NCI-H526 (cell line): ENCODE data around the gene FBXO21.
"Not testable (repeated sequence)": the region's sequence is repeated elsewhere in the genome, so short reads cannot be mapped to it uniquely, and the experiment has no call there.

Experiments
- DNase-seq, 2 experiments: peaks; one replicate each; lab custom pipeline; 2025; lab: John Stamatoyannopoulos, UW

Gene FBXO21

GRCh38 chr12:117104003-117104402, 86.3 kb downstream of the FBXO21 start:
- not testable (repeated sequence) for DNase-seq

- DNase-seq = no peak
These were observed 87.5 kb downstream of the FBXO21 start for GRCh38 chr12:117102800-117103181.

- DNase-seq = no peak
These were observed 88.1 kb downstream of the FBXO21 start for GRCh38 chr12:117101953-117102799.

- peak in 1 of 2 experiments; percentile 29 for DNase-seq
These were observed 89.2 kb downstream of the FBXO21 start for GRCh38 chr12:117100851-117101673.

- DNase-seq = no peak
These were observed 90.0 kb downstream of the FBXO21 start for GRCh38 chr12:117100251-117100650.

GRCh38 chr12:117098361-117099217, 91.7 kb downstream of the FBXO21 start:
- DNase-seq = peak in 1 of 2 experiments; percentile 34

GRCh38 chr12:117098024-117098360, 92.3 kb downstream of the FBXO21 start:
- DNase-seq = no peak

- peak in 1 of 2 experiments; percentile 13 for DNase-seq
These were observed 93.1 kb downstream of the FBXO21 start for GRCh38 chr12:117097159-117097558.

GRCh38 chr12:117096501-117097042, 93.7 kb downstream of the FBXO21 start:
- no peak for DNase-seq

GRCh38 chr12:117095191-117095590, 95.1 kb downstream of the FBXO21 start:
- not testable (repeated sequence) for DNase-seq

GRCh38 chr12:117093918-117094630, 96.2 kb downstream of the FBXO21 start:
- DNase-seq = no peak

- DNase-seq = no peak
These were observed 96.8 kb downstream of the FBXO21 start for GRCh38 chr12:117093431-117093830.

GRCh38 chr12:117092886-117093285, 97.4 kb downstream of the FBXO21 start:
- no peak for DNase-seq

- no peak for DNase-seq
These were observed 97.8 kb downstream of the FBXO21 start for GRCh38 chr12:117092511-117092780.
